T1000 (cell line): ENCODE data around the gene FAM78A.
"Not testable (repeated sequence)": the region's sequence is repeated elsewhere in the genome, so short reads cannot be mapped to it uniquely, and the experiment has no call there.

Source experiments
- DNase-seq: peaks from one replicate; lab custom pipeline; 2025; ENCODE audit warnings: mixed read lengths; lab: John Stamatoyannopoulos, UW

Gene FAM78A

DNA sequence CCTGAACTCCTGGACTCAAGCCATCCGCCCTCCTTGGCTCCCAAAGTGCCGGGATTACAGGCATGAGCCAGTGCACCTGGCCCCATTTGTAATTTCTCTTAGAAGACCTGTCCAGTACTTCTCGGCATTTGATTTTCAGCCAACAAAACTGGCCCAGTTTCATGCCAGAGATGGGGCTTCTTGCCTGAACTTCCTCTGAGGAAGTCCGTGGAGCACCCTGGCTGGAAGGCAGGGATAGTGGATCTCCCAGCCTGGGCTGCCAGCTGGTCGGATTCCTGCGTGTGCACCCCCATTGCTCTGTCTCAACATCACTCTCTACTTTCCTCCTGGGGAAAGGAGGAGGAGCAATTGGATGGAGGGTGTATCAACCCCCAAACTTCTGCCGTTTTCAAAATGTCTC lies 39.0 kb downstream of the FAM78A start:
- no peak for DNase-seq

DNA sequence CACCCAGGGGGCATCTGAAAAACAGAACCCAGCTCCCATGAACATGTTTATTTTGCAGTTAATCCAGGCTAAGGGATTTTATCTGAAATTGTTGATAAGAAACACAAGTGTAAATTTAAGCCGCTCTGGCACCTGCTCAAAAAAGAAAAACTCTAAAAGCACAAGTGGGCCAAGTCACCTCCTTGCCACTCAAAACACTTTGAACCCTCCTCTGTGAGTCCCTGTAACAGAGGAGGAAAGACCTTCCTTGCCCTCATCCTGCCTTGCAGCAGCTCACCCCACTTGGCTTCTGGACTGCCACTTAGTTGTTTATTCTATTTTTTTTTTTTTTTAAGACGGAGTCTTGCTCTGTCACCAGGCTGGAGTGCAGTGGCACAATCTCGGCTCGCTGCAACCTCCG lies 39.5 kb downstream of the FAM78A start:
- no peak for DNase-seq

DNA sequence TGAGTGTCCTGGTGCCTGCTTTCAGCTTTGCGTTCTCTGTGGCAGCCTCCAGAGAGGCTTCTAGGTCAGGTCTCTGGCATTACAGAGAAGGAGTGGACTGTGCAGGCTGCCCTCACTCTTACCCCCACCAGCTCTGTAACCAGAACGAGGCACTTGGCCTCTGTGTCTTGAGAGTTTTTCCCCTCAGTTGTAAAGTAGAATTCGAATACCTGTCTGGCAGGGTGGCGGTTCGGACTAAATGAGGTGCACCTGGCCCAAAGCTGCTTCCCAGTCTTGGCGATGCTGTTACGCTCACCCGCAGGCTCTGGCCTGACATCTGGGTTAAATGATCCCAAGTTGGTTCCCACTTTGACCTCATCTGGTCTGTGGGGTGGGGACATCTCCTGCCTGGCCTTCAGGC lies 40.1 kb downstream of the FAM78A start:
- no peak for DNase-seq

DNA sequence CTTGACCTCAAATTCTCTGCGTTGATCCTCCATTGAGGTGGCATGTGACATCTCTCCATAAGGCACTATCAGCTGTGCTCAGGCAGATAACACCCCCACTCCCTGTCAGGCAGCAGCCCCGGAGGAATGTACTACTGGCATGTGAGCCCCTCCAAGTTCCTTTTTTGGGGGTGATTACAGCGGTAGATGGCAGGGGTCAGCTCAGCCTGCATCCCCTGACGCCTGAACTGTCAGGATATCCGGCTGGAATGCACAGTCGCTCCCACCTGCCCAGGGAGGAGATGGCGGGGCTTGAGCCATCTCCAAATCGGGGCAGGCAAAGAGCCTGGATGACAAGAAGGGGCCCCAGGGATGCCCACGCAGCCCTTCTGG lies 40.8 kb downstream of the FAM78A start:
- no peak for DNase-seq

DNA sequence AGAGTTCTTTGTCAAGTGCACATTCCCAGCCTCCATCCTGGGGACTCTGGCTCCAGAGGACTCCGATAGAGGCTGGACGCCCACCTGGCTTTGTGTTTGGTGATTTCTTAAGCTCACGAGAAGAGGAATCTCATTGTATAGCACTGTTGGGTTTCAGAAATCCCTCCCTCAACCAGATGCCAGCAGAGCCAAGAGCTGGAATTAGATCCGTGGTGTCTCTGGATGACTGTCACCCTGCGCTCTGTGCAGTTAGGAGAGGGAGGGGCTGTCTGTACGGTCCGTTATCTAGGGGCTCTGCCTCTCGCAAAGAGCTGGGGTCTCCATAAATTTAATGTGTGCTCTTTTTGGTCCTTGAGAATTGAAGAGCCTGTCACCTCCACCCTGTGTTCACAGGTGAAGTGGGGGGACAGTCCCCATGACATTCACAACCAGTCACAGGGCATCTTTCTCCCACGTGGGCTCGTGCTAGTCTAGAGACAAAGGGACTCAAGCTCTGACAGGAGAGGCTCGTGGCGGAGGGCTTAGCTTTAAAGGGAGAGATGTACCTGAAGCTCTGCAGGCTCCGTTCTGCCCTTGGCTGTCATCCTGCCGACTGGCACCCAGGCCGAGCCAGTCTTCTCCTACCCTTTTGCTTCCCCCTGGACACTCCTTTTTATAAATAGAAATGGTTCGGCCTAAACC lies 41.4 kb downstream of the FAM78A start:
- no peak for DNase-seq

DNA sequence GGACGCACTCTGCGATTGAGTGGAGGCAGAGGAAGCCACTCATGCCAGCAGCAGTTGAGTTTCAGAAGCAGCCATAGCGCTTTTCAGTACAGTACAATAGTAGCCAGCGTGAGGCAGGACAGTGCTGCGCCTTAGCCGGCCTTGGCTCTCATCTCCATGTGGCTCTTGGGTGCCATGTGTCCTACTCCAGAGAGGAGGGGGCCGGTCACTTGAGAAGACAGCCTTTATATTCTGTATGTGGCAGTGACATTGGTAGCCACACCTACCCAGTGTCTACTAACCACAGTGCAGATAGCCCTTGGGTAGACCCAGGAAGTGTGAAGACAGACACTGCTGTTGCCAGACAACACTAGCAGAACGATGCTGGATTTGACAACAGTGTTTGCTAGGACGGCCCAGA lies 42.3 kb downstream of the FAM78A start:
- DNase-seq, result no peak

DNA sequence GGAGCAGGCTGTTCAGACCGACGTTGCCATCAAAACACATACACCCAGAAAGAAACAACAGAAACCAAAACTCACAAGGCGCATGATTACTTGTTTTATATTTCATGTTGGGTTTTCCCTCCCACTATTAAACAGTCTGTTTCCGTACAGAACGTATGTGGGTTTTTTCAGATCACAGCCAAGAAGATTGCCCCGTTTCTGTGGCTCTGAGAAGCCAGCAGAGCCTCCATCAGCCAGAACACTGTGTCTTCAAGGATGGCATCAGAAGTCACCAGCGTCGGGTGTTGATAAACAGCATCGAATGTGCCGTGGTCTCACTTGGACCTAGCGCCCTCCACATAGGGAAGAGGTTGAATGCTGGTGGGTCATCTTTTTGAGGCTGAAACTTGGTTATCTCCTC lies 42.8 kb downstream of the FAM78A start:
- no peak for DNase-seq

- DNase-seq, result no peak
Measured at GRCh38 chr9:131228988-131229387, 47.3 kb downstream of the FAM78A start.

- DNase-seq, result no peak
Measured at GRCh38 chr9:131227959-131228460, 48.3 kb downstream of the FAM78A start.

DNA sequence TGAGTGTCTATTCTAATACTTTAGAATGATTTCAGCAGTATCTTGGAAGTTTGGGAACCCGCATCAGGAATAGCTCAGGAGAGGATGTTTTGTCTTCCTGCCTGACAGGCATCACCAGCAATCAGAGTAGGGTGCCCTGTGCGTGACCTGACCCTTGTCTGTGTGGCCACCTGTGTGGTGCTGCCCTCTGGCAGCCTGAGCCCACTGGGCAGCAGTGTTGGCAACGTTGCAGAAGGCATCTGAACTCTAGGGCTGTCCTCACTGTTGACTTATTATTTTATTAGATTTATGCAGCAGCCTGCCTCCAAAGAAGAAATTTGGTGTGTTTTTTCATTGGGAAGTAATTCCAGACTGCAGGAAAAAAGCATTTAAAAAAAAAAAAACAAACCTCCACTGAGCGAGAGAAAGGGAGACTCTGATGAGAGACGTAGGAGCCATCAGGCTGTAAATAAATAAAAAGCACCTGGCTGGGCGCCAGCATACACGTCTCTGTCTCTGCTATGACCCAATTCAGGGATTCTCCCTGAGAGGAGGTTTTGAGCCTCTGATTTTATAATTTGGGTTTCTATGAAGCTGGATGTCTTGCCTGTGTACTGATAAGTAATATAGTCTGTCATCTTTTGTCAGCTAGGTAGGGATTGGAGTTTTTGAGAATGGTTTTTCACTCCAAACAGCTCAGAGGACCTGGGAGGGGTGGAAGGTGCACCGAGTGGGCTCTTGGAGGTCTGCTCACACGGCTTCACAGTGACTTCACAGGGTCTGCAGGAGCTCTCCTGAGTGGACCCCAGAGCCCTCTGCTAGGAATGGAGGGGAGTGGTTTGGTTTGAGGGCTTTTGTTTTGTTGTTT lies 49.0 kb downstream of the FAM78A start:
- DNase-seq, result no peak

GRCh38 chr9:131226226-131226625 lies 50.1 kb downstream of the FAM78A start:
- DNase-seq, result no peak

GRCh38 chr9:131222460-131222859 lies 53.9 kb downstream of the FAM78A start:
- DNase-seq, result no peak

DNA sequence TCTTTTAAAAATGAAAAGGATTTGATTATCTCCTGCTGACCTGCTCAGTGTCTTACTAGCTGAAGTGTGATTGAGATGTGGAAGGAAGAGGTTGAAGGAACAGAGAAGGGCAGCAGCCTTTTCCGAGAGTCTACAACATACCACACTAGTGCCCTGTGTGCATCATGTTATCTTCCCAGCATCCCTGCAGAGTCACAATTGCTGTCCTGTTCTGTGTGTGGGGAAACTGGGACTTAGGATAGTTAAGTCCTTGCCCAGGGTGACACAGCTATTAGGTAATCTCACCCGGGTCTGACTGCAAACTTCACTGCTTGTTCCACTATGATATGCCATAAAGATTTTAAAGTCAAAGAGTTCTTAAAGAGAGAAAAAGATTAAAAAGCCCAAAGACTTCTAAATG lies 55.8 kb downstream of the FAM78A start:
- DNase-seq, result no peak

DNA sequence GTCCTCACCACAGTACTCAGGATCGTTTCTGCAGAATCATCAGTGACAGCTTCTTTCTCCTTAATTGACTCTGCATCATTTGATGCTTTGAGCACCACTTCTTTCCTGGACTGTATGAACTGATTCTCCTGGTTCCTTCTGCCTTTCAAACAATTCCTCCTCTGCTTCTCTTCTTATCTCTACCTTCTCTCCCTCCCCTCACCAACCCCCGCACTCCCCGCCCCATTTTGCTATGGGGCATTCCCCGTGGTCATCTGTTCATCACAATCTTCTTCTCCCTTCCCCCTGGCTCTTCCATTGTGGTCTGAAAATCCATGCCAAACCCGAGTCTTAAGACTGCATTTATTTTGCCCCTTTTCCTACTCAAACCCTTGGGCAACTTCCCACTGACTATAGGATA lies 57.9 kb downstream of the FAM78A start:
- DNase-seq, result no peak

DNA sequence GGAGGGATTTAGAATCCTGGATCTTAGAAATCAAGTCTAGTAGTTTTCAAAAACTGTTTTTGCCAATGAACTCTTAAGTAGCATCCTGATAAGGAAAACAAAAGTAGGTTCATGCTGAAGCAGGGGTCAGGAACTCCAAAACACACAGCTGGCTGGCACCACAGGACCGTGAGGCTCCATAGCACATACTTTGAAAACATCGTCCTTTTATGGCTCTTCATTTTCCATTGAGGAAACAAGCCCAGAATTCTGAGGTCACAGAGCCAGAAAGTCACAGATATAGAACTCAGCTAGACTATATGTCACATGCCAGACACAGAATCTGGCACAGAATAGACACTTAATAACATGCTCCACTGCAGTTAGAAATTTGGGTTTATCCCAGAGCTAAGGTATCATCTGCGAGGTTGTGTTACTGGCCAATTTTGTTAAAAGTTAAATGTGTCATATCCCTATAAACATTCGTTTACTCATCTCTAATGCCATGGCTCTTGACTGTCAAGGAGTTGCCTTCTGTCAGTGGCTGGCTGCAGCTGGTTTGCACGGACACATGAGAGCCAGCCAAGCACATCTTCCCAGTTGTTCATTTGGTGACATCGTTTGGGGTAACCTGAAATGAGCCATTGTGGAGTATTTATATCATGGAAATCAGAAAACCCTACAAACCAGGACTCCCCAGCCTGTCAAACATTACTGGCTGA lies 58.8 kb downstream of the FAM78A start:
- DNase-seq, result no peak

DNA sequence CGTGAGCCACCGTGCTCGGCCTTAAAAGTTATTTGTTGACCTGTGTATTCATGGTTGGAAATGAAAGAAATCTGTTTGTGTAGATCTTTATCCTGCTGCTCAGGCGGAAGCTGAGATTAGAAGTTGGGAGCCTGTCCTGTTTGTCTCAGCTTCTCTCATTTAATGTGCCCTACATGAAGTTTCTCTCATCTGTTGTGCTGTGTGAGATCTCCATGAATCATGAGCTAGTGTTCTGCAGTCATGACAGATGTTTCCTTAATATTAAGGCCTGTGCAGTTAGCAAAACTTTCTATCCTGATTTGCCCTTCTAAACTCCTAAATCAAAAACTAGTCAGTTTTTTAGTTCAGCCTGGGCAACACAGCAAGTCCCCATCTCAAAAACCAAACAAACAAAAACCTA lies 59.5 kb downstream of the FAM78A start:
- no peak for DNase-seq

- no peak for DNase-seq
Measured at GRCh38 chr9:131214876-131215275, 61.4 kb downstream of the FAM78A start.

DNA sequence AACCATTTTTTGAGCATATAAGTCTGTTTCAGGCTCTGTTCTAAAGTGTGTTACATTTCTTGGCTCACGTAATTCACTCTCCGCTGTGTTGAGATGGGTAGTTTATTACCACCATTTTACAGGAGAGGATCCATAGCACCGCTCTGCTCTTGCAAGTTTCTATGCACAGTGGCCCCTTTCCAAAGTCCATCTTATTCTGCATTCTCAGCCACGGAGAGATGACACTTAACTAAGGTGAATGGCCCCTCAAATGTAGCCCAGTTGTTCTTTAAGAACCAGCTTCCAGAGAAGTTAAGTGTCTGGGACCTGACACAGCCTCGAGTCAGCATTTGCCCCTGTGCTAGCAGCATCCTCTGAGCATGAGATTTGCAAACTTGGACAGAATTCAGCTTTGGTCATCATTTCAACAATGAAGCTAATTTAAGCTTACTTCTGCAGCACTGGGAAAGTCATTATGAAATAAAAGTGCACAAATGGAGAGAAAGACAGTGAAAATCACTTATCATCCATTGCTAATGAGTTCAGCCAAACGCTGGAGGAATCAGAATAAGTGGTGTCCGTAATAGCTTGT lies 61.9 kb downstream of the FAM78A start:
- no peak for DNase-seq

DNA sequence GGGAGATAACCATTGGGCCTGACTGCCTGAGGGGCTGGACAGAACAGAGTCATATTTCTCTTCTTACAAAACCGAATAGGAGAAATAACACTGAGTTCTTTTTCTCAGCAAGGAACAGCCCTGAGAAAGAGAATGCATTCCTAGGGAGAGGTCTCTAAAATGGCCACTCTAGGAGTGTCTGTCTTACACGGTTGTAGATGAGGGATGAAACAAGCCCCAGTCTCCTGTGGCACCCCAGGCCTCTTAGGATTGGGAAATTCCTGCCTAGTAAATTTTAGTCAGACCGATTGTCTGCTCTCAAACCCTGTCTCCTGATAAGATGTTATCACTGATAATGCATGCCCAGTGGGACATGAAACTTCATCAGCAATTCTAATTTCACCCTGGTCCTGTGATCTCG lies 64.4 kb downstream of the FAM78A start:
- DNase-seq, result not testable (repeated sequence)
